Measurements from ENCODE around the gene CCR7.

CCR7 gene

DNA sequence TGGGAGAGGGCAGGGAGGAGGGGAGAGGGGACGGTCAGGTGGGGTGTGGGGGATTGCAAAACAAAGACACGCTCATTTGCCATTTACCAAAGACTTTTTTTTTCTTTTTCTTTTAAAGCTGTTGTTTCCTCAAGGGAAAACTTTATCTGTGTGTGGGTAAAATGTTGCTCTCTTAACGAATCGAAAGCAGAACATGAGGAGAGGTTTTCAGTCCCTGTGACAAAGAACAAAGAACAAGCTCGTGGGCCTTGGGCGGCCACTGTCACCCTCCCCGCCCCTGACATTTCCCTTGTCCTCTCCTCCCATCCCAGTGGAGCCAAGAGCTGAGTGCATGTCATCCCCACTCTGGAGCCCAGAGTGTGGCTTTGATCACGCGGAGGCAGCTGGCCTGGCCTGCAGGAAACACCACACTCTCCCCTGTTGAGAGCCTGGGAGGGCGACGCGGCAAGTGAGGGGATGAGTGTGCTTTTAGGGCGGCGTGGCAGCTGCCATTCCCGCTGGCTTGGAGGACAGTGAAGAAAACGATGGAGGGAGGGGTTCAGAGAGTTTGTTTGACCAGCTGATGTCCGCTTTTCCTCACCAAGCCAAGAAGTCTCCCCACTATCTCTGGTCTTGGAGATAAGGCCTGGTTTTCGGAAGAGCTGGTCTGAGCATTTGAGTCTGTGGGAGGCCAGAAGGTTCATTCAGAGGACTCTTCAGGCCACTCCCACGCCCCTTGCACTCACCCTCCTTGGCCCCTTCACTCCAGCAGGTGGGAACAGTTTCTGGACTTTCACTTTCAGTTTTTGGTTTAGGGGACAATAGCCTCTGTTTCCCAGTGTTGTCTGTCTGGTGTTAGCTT, 11.4 kb downstream of the CCR7 start:
- peak; percentile 15 for DNase-seq
- Histone ChIP-seq H3K36me3 (no peaks in the 10 kb centered on the region), H3K27me3 (ENCODE audit: insufficient read depth, low read depth, severe bottlenecking) (no peaks in the 10 kb centered on the region), H3K4me3 (ENCODE audit: low read depth, low read length) (no peak overlapping the region), H3K27ac (no peak overlapping the region), H3K9me3 (ENCODE audit: severe bottlenecking) (peaks cover 2% of the 10 kb centered on the region)
- TF ChIP-seq, protein P1, sequence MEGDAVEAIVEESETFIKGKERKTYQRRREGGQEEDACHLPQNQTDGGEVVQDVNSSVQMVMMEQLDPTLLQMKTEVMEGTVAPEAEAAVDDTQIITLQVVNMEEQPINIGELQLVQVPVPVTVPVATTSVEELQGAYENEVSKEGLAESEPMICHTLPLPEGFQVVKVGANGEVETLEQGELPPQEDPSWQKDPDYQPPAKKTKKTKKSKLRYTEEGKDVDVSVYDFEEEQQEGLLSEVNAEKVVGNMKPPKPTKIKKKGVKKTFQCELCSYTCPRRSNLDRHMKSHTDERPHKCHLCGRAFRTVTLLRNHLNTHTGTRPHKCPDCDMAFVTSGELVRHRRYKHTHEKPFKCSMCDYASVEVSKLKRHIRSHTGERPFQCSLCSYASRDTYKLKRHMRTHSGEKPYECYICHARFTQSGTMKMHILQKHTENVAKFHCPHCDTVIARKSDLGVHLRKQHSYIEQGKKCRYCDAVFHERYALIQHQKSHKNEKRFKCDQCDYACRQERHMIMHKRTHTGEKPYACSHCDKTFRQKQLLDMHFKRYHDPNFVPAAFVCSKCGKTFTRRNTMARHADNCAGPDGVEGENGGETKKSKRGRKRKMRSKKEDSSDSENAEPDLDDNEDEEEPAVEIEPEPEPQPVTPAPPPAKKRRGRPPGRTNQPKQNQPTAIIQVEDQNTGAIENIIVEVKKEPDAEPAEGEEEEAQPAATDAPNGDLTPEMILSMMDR (IDR thresholded peaks at IDR 0.05; ENCODE audit: low read depth, low read length), result no peak

DNA sequence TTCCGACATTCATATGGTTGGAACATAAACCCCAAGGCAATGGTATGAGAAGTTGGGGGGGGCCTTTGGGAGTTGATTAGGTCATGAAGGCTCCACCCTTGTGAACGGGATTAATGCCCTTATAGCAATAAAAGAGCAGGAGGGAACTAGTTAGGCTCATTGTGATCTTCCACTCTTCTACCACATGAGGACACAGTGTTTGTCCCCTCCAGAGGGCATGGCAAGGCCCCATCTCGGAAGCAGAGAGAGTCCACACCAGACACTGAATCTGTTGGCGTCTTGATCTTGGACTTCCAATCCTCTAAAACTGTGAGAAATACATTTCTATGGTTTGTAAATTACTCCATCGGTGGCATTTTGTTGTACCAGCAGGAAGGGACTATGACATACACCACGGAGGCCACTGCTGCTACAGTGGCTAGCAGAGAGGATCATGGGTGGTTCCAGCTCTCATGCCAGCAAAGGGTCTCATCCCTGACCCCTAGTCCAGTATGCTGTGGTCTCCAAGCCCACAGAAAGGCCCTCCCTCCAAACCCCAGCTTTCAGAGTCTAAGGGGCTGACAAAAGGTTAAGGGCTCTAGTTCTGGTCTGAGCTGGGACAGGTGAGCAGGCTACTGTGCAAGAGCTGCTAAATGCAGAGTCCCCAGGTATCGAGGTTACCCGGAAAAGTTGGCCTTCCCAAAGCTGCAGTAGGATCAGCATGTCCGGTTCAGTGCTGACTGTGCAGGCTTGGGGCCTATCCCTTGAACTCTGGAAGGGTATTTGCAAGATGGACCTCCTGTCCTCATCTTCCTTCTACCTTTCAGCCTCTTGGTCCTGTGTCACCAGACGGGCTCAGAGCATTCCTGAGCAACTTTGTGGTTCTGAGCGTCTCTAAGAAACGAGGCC, 12.2 kb downstream of the CCR7 start:
- DNase-seq, result peak; percentile 3
- Histone ChIP-seq H3K27ac (no peak overlapping the region), H3K36me3 (no peaks in the 10 kb centered on the region), H3K9me3 (ENCODE audit: severe bottlenecking) (peaks cover 2% of the 10 kb centered on the region), H3K4me3 (ENCODE audit: low read depth, low read length) (no peak overlapping the region), H3K27me3 (ENCODE audit: insufficient read depth, low read depth, severe bottlenecking) (no peaks in the 10 kb centered on the region)
- TF ChIP-seq, protein P1 (IDR thresholded peaks at IDR 0.05; ENCODE audit: low read depth, low read length), result no peak

DNA sequence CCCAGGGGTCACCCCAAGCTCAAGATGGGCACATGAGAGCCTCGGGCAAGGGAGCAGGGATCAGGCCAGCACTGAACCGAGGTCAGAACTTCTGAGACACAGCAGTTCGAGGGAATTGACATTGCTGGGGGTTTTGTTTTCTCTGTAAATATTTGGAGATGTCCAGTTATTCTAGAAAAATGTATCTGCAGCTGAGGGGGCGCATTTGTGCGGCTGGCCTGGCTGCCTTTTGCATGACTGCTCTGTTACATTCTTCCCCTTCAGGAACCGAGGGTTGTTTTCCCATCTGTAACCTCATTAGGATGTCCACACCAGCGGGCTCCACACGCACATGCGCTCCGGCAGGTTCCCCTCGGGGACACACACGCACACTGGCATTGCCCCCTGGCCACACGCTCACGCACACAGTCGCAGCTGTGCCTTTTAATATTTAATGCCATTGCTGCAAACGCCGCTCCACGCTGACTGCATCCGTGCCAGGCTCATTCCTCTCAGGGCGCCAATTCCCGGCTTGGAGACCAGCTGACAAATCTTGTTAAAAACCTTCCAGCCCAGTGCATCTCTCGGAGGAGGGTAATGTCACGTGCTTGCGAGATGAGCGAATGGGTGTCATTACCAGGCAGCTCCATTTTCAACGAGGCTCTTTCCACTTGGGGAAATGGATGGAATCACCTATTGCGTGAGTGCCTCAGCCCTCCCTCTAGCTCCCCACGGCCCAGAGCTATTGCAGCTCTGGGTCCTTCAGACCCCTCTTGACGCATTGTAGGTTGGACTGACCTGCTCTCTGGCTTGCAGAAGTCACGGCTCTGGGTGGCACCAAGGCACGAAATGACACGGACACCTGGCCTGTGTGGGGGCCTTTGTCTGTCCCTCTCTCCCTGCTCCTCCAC, 13.1 kb downstream of the CCR7 start:
- TF ChIP-seq, protein P1 (IDR thresholded peaks at IDR 0.05; ENCODE audit: low read depth, low read length), result no peak
- Histone ChIP-seq H3K27me3 (ENCODE audit: insufficient read depth, low read depth, severe bottlenecking) (no peaks in the 10 kb centered on the region), H3K9me3 (ENCODE audit: severe bottlenecking) (peaks cover 2% of the 10 kb centered on the region), H3K27ac (no peak overlapping the region), H3K4me3 (ENCODE audit: low read depth, low read length) (no peak overlapping the region), H3K36me3 (no peaks in the 10 kb centered on the region)
- DNase-seq, result peak; percentile 7

DNA sequence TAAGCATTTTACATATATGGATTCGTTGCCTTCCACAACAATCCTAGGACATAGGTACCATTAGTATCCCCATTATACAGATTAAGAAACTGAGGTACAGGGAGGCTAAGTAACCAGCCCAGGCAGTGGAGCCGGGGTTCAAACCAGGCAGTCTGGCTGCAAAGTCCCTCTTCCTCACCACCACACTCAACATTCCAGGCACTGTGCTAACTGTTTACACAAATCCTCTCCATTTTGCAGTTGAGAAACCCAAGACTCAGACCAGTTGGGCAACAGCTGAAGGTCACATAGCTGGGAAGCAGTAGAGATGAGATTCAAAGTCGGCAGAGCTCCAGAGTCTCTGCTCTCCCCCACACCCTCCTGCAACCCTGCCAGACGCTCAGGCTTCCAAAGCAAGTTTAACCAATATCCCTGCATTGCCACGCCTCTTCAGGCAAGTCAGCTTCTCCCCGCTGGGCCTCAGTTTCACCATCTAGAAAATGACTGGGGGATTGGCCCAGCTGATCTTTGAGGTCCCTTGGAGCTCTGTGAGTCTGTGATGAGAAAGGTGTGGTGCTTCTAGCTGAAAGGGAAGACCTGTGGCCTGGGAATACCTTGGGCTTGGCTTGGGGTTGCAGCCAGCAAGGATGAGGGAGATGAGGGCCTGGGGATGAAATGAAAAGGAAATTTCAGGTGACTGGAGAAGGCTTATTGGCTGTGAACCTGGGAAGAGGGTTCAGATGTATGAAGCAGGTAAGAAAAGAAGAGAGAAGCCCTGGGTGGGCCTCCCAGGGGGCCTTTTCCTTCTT, 14.0 kb downstream of the CCR7 start:
- no peak overlapping the region for H3K27ac ChIP-seq

More for the DNA sequence above, 14.0 kb downstream of the CCR7 start:
- TF ChIP-seq, protein P1 (IDR thresholded peaks at IDR 0.05; ENCODE audit: low read depth, low read length), result no peak
- DNase-seq, result peak; percentile 4
- no peak overlapping the region for H3K4me3 ChIP-seq (ENCODE audit: low read depth, low read length)
- peaks cover 2% of the 10 kb centered on the region for H3K9me3 ChIP-seq (ENCODE audit: severe bottlenecking)
- H3K36me3 ChIP-seq, result no peaks in the 10 kb centered on the region
- H3K27me3 ChIP-seq (ENCODE audit: insufficient read depth, low read depth, severe bottlenecking), result no peaks in the 10 kb centered on the region
